Measurements from ENCODE around the gene CCL7.

- TF ChIP-seq CTCF (IDR thresholded peaks at IDR 0.05): no peak
- TF ChIP-seq POLR2A (IDR thresholded peaks at IDR 0.05): no peak
- no peak for TF ChIP-seq POLR2AphosphoS5 (IDR thresholded peaks at IDR 0.05)
Measured at GRCh38 chr17:34252095-34252443, 18.0 kb upstream of the CCL7 start.
